HCT116 (cell line): Measurements from ENCODE around the gene LAMP1. TPM values are rescaled to one million over a fixed set of nuclear protein-coding genes. Genes with fewer than 3 reads are reported as not detected.

ENCODE experiments used
- microRNA-seq: library from miRNA; unstranded; fragments of <30 nt; microRNA quantifications from one replicate; pipeline ENCODE4, GENCODE V29; 2016; ENCODE audit warnings: borderline number of aligned reads
- total RNA-seq: library from RNA; stranded (reverse); gene quantifications from one replicate; pipeline ENCODE4 v1.2.1, GENCODE V29; 2021; ENCODE audit not compliant: unreplicated experiment

The LAMP1 gene
- total RNA-seq, 1 experiment from 2014 or later = 158 TPM

Small RNA genes within 50 kb of the gene (microRNA-seq; reads per million reads assigned to microRNA genes)
- not detected for gene MIR8075

Other genes starting within 250 kb of the LAMP1 start
- not detected for gene F7, start 191.4 kb upstream of the LAMP1 start, total RNA-seq
- 4.0 TPM for gene F10, start 174.4 kb upstream of the LAMP1 start, total RNA-seq
- not detected for gene PROZ, start 138.6 kb upstream of the LAMP1 start, total RNA-seq
- 73.3 TPM for gene PCID2, start 88.6 kb upstream of the LAMP1 start, total RNA-seq
- gene CUL4A, start 87.6 kb upstream of the LAMP1 start, total RNA-seq = 76.5 TPM
- 30.3 TPM for gene GRTP1, start 66.9 kb downstream of the LAMP1 start, total RNA-seq
- gene ADPRHL1, start 156.2 kb downstream of the LAMP1 start, total RNA-seq = 12.6 TPM
- gene DCUN1D2, start 193.5 kb downstream of the LAMP1 start, total RNA-seq = 25.4 TPM